ENCODE data around the gene ASPG.
A peak's percentile ranks its signal among the peaks of the same experiment; 100 is the strongest.

Gene ASPG

GRCh38 chr14:104116288-104116755, 30.8 kb downstream of the ASPG start:
- FAIRE-seq (no peak), DNase-seq (ENCODE audit: low spot score) (peak; percentile 17)

DNA sequence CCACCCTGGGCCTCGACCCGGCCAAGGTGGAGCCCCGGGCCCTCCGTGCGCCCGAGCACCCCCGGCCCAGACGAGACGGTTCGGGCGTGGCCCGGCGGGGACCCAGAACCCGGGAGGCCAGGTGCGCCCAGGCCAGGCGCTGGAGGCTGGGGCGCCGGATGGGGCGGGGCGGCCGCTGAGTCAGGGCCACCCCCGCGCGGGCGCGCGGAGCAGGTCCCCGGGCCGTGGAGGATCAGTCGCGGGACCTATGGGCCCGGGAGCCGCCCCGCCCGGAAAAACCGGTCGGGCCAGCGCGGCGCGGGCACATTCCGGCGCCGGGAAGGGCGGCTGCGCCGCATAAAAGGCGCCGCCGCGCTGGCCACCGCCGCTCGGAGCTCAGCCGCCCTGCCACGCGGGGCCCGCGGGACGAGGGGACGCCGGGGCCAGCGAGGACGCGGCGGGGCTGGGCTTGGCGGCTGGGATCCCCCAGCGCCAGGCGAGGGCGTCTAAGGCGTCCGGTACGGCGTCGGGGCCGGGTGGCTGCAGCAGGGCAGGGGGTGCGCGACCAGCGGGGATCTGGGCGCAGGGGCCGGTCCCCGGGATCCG, 31.3 kb downstream of the ASPG start:
- peak; percentile 36 for DNase-seq (ENCODE audit: low spot score)

GRCh38 chr14:104117341-104118005, 32.0 kb downstream of the ASPG start:
- FAIRE-seq (no peak), DNase-seq (ENCODE audit: low spot score) (no peak)

More for the DNA sequence above, 31.3 kb downstream of the ASPG start:
- no peak for FAIRE-seq

GRCh38 chr14:104118006-104118844, 32.7 kb downstream of the ASPG start:
- DNase-seq (ENCODE audit: low spot score) (no peak), FAIRE-seq (no peak)

GRCh38 chr14:104119119-104119487, 33.6 kb downstream of the ASPG start:
- no peak for FAIRE-seq

GRCh38 chr14:104119488-104120251, 34.2 kb downstream of the ASPG start:
- no peak for FAIRE-seq
- DNase-seq (ENCODE audit: low spot score), result no peak

More at GRCh38 chr14:104119119-104119487, 33.6 kb downstream of the ASPG start:
- no peak for DNase-seq (ENCODE audit: low spot score)

- FAIRE-seq (no peak), DNase-seq (ENCODE audit: low spot score) (no peak)
Measured at GRCh38 chr14:104120281-104120741, 34.8 kb downstream of the ASPG start.

DNA sequence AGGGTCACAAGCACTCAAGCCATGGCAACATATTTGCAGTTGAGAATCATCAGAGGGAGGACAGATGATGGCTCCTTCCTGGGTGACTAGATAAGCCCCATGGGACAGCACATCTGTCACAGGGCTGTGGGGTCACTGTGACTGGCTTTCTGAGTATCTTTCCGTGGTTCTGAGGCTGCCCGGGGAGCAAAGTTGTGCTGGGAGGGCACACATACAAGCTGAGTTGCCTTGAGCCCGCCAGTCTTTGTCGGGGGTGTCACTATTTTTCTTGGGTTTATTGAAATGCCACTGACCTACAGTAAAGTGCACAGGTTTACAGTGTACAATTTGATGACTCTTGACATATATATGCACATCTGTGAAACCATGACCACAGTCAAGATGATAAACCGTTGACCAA, 35.6 kb downstream of the ASPG start:
- no peak for FAIRE-seq

GRCh38 chr14:104123879-104124278, 38.4 kb downstream of the ASPG start:
- DNase-seq (ENCODE audit: low spot score), result no peak
- FAIRE-seq, result no peak

More for the DNA sequence above, 35.6 kb downstream of the ASPG start:
- no peak for DNase-seq (ENCODE audit: low spot score)

DNA sequence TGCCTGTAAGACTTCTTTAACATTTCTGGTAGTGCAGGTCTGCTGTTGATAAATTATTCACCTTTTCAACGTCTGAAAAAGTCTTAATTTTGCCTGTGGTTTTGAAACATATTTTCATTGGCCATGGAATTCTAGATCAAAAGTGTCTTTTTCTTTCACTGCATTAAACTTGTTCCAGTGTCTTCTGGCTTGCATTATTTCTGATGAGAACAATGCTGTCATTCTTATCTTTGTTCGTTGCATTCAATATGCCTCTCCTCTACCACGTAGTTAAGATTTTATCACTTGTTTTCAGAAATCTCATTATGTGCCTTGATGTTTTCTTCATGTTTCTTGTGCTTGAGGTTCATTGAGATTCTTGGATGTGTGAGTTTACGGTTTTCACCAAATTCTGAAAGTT, 39.5 kb downstream of the ASPG start:
- FAIRE-seq, result no peak
- no peak for DNase-seq (ENCODE audit: low spot score)

DNA sequence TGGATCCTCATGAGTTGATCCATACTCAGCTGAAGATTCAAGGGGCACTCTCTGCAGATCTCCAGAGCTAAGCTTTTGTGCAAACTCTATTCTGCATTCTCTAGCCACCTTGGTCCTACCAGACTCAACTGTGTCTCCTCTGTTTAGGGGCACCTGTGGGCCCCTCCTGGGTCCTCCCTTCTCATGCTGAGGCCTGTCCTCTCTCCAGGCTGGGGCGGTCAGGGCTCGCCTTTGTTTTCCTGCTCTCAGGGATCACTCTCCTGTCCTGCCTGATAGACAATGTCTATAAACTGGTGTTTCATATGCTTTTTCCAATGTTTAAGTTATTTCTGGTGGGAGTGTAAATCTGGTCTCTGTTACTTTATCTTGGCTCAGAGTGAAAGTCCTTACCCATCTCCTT, 41.3 kb downstream of the ASPG start:
- FAIRE-seq, result no peak

GRCh38 chr14:104128981-104129380, 43.5 kb downstream of the ASPG start:
- DNase-seq (ENCODE audit: low spot score) (no peak), FAIRE-seq (no peak)

More for the DNA sequence above, 41.3 kb downstream of the ASPG start:
- DNase-seq (ENCODE audit: low spot score), result no peak

DNA sequence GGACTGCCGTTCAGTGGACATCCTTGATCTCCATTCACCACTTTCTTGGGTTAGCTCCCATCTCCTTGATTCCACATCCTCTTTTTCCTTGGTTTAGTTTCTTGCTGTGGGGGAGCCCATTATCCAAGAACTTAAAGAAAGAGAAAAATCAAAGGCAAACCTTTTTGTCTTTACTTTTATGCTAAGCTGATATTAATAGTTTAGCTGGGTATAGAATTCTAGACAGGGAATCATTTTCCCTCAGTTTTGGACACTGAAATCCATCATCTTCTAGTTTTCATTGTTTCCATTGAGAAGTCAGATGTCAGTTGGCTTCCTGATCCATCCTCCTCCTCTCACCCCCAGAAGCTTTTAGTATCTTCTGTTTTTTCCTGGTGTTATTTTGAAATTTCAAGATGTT, 44.1 kb downstream of the ASPG start:
- FAIRE-seq (no peak), DNase-seq (ENCODE audit: low spot score) (no peak)

DNA sequence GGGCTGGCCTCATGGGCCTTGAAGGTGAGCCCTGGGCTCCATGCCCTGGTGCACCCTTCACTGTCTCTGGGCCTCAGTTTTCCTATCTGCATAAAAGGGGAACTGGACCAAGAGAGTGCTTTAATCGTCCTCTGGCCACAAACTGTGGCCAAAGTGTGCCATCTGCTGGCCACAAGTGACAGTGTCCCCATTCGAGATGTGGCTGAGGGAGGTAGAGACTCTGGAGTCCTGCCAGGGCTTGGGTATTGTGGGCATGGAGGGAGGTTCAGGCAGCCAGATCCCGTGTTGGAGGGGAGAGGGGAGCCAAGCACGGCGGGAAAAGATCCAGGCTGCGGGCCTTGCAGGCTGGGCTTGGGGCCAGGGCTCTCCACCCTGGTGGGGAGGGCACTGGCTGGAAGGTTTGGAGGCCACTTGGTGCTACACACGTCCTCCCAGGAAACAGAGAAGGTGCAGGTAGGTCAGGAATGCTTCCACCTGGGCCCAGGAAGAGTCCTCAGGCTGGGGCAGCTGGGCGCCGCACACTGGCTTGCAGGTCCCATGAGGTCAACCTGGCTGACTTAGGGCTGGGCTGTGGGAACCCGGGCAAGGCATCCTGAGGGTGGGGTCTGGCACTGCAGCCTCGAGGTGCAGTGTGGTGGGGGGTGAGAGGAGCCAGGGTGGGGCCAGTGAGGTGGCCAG, 45.6 kb downstream of the ASPG start:
- DNase-seq (ENCODE audit: low spot score) (no peak), FAIRE-seq (no peak)

DNA sequence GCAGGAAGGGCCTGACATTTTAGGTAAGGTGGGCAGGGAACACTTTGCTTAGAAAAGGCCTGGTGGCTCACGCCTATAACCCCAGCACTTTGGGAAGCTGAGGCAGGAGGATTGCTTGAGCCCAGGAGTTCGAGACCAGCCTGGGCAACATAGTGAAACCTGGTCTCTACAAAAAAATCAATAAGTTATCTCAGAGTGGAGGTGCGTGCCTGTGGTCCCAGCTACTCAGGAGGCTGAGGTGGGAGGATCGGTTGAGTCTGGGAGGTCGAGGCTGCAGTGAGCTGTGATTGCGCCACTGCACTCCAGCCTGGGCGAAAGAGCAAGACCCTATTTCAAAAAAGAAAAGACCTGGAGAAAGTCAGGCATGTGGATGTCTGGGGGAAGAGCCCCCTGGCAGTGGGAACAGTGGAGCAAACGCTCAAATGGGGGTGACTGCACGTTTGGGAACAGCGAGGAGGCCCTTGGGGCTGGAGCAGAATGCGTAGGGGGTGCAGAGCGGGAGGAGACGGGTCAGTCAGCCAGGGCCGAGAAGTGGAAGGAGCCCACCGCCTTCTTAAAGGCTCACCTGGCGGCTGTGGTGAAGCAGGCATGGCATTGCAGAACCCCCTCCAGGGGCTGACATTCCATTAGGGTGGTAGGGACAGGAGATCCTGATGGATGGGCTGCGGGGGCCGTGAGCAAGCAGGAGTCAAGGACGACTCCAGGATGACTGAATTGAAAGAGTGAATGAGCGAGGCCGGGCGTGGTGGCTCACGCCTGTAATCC, 46.6 kb downstream of the ASPG start:
- no peak for FAIRE-seq

DNA sequence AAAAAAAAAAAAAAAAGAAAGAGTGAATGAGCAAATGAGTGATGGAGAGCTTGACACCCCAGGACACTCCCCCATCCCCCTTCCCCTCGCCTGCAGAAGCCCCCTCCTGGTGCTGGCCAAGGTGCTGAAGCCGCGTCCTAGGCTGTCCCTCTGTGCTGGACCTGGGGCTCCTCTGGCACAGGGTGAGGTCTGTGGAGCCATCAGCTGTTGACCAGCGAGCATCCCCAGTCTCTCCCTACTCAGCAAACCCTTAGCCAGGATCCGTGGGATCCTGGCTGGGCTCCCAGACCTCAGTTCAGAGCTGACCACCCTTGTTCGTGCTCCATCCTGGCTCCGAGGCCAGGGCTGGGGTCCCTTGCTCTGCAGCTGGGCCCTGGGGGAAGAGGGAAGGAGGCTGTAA, 47.5 kb downstream of the ASPG start:
- DNase-seq (ENCODE audit: low spot score) (no peak), FAIRE-seq (no peak)

More for the DNA sequence above, 46.6 kb downstream of the ASPG start:
- DNase-seq (ENCODE audit: low spot score), result no peak

DNA sequence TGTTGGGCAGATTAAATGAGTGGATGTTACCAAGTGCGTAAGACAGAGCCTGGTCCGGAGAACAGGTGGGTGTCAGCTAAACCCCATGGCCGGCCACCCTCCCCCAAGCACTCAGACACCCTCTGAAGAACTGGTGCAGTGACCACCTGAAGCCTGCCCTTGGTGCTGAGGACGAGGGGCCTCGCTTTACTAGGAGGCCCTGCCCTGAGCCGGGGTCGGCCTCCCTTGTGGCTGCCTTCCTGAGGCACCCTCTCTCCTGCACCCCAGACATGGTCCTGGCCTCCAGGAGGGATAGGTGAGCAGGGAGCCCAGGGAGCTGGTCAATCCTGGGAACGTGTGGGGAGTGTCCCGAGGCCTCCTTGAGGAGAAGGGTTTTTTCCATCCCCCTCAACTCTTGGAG, 48.0 kb downstream of the ASPG start:
- FAIRE-seq (no peak), DNase-seq (ENCODE audit: low spot score) (no peak)

- FAIRE-seq, result no peak
- DNase-seq (ENCODE audit: low spot score), result no peak
Measured at GRCh38 chr14:104134061-104134965, 48.8 kb downstream of the ASPG start.

Measured in urothelium cell line (cell line).